BJ (cell line): Measurements from ENCODE around the gene CAMSAP1. TPM values are rescaled to one million over a fixed set of nuclear protein-coding genes. Genes with fewer than 3 reads are reported as not detected.
A peak's percentile ranks its signal among the peaks of the same experiment; 100 is the strongest.

Experiments used
- CTCF ChIA-PET: fragments of 350-600 bp; formaldehyde crosslinking; extraction: SDS; loops from one replicate; lab custom pipeline; 2021; ENCODE audit warnings: antibody characterized with exemption, inconsistent platforms; lab: Yijun Ruan, JAX
- POLR2A ChIA-PET: fragments of 300-600 bp; sonication (Branson Sonifier 250); formaldehyde crosslinking; extraction: SDS; loops from one replicate; lab custom pipeline; 2021; ENCODE audit warnings: antibody characterized with exemption; lab: Charles Lee
- DNase-seq: peaks from one replicate; pipeline ENCODE4 v3.0.0-alpha.2; 2011; ENCODE audit warnings: low read depth
- H3K27me3 ChIP-seq: 2 replicates; pipeline ENCODE4 v1.6.0; 2011; ENCODE audit warnings: low read length; ENCODE audit not compliant: control insufficient read depth, insufficient read depth
- H3K36me3 ChIP-seq: 2 replicates; pipeline ENCODE4 v1.5.1; 2011; ENCODE audit warnings: low read length; ENCODE audit not compliant: control insufficient read depth, insufficient read depth
- H3K4me3 ChIP-seq: 2 replicates; pipeline ENCODE4 v1.5.1; 2011; ENCODE audit warnings: low read depth, mild to moderate bottlenecking, control low read depth, low read length
- polyA plus RNA-seq: library from polyadenylated mRNA; depleted of rRNA; stranded (reverse); fragments of >200 nt; gene quantifications from 2 replicates; pipeline ENCODE4 v1.2.3, GENCODE V29; 2011
- TF ChIP-seq, protein P1 (sequence below): IDR thresholded peaks from 2 replicates; pipeline ENCODE4 v1.5.1; 2011; ENCODE audit warnings: low read depth, mild to moderate bottlenecking, control low read depth, inconsistent platforms, low read length, moderate library complexity; ENCODE audit not compliant: insufficient read depth

The CAMSAP1 gene
- polyA plus RNA-seq, 1 experiment = 4.1 TPM

DNA sequence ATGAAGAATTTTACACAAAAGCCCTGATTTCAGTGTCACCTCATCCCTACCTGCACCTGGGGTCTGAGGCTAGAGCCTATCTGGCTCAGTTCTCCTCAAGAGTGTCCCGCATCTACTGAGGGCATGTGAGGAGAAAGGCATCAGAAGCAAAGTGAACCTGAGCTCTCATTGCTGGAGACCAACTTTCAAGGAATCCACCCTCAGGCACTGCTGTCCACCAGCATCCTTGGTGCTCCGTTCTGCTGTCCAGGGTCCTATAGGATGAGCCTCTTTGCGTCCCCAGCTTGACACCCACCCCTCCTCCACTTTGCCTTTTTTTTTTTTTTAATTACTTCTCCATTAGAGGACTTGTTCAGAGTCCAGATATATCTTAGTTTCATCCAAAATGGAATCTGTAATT lies 49.5 kb downstream of the CAMSAP1 start:
- ChIA-PET CTCF (interaction anchor here (1.1 kb wide), 1 partner anchor 18 kb away, joined by 3 read pairs; no protein-coding TSS in a partner anchor), POLR2A (no interaction called here)
- TF ChIP-seq, protein P1, sequence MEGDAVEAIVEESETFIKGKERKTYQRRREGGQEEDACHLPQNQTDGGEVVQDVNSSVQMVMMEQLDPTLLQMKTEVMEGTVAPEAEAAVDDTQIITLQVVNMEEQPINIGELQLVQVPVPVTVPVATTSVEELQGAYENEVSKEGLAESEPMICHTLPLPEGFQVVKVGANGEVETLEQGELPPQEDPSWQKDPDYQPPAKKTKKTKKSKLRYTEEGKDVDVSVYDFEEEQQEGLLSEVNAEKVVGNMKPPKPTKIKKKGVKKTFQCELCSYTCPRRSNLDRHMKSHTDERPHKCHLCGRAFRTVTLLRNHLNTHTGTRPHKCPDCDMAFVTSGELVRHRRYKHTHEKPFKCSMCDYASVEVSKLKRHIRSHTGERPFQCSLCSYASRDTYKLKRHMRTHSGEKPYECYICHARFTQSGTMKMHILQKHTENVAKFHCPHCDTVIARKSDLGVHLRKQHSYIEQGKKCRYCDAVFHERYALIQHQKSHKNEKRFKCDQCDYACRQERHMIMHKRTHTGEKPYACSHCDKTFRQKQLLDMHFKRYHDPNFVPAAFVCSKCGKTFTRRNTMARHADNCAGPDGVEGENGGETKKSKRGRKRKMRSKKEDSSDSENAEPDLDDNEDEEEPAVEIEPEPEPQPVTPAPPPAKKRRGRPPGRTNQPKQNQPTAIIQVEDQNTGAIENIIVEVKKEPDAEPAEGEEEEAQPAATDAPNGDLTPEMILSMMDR = no peak
- DNase-seq = no peak
- H3K4me3 ChIP-seq = no peak overlapping the region
- H3K27me3 ChIP-seq = no peaks in the 10 kb centered on the region
- peaks cover 6% of the 10 kb centered on the region for H3K36me3 ChIP-seq

DNA sequence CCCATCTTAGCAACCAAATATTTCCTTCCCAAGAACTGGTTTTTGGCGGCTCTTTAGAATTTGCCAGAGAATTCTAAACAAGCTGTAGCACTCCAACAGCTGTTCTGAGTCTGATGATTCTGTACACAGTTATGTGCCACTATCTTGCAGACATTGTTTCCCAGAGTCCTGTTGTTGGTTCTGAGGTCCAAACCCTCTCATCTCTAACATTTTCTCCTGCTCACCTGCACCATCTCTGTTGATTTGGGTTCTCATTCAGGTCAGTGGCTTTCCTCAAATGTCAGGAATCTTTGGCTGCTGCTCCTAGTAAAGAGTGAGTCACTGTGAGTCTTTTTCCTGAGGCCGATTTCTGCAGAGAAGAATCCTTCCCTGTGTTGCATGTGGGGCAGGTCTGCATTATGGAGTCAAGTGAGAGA lies 50.0 kb downstream of the CAMSAP1 start:
- TF ChIP-seq, protein P1 = no peak
- no peaks in the 10 kb centered on the region for H3K27me3 ChIP-seq
- H3K4me3 ChIP-seq = no peak overlapping the region
- peaks cover 6% of the 10 kb centered on the region for H3K36me3 ChIP-seq
- DNase-seq = peak; percentile 7
- ChIA-PET CTCF (no interaction called here), POLR2A (no interaction called here)

DNA sequence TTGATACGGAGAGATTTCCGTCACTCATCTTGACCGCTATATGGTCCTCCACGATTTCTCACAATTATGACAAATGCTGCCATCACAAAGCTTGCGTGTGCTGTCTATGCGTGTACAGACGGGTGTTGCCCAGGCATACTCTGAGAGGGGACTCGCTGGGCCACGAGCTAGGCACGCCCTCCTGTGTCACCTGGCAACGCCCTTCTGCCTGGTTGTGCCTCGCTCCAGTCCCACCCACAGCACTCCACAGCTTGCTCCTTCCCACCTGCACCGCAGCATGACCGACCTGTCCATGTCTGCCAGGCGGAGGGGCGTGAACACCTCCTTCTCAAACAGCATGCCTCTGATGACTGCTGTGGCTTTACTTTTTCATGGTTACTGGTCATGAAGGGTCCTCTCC lies 55.6 kb downstream of the CAMSAP1 start:
- ChIA-PET CTCF (interaction anchor here (1.7 kb wide), 1 partner anchor 12 kb away, joined by 5 read pairs; no protein-coding TSS in a partner anchor), POLR2A (no interaction called here)
- TF ChIP-seq, protein P1 = no peak
- Histone ChIP-seq H3K36me3 (peaks cover 10% of the 10 kb centered on the region), H3K27me3 (no peaks in the 10 kb centered on the region), H3K4me3 (no peak overlapping the region)
- no peak for DNase-seq

DNA sequence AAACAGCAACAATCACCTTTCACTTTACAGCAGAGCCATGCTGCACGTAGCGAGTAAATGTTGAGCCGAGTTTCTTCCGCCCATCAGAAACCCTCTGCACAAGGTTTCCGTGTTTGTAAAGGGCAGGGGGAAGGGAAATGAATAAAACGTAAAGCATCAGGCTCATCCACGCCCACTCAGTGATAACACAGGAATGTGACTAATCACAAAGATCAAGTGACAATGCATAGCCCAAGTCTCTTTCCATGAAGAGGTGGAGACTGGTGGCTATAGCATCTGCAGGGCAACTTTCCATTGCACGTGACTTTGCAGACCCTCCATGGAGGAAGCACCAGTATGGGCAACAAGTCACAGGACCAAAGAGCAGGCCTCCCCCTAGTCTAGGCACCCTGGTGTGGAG lies 56.6 kb downstream of the CAMSAP1 start:
- TF ChIP-seq, protein P1 = no peak
- no peak for DNase-seq
- no peak overlapping the region for H3K4me3 ChIP-seq
- POLR2A ChIA-PET = no interaction called here
- peaks cover 9% of the 10 kb centered on the region for H3K36me3 ChIP-seq
- CTCF ChIA-PET = no interaction called here
- no peaks in the 10 kb centered on the region for H3K27me3 ChIP-seq

DNA sequence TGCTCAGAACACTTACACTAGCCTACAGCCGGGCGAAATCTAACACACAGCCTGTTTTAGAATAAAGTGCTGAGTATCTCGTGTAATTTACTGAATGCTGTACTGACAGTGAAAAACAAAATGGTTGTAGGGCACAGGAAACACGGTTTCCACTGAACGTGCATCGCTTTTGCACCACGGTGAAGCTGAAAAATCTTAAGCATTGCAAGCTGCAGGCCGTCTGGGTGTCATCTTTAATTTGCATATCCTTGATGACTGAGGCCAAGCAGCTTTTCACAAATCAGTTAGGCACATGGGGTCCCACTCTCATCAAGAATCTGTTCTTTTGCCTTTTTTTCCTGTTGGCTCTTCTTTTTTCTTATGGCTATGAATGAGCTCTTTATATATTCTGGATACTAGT lies 58.2 kb downstream of the CAMSAP1 start:
- peaks cover 9% of the 10 kb centered on the region for H3K36me3 ChIP-seq
- ChIA-PET CTCF (interaction anchor here (0.9 to 2.8 kb wide), 2 partner anchors 13 to 16 kb away, joined by 3 to 14 read pairs; no protein-coding TSS in a partner anchor), POLR2A (no interaction called here)
- DNase-seq = no peak
- H3K4me3 ChIP-seq = no peak overlapping the region
- TF ChIP-seq, protein P1 = no peak
- no peaks in the 10 kb centered on the region for H3K27me3 ChIP-seq
